SK-N-SH (cell line): ENCODE results near the gene SCAPER.

ENCODE experiments used
- CTCF ChIP-seq: fragments of 200-600 bp; sonication (generic); IDR thresholded peaks from 2 replicates; pipeline ENCODE4 v1.6.1; 2017; ENCODE audit warnings: antibody characterized with exemption, mild to moderate bottlenecking, moderate library complexity
- FOXM1 ChIP-seq: IDR thresholded peaks from 2 replicates; pipeline ENCODE4 v1.4.0; 2012; ENCODE audit warnings: low read depth, mild to moderate bottlenecking
- USF2 ChIP-seq: fragments of 150-350 bp; IDR thresholded peaks from 2 replicates; pipeline ENCODE4 v1.6.1; 2017; ENCODE audit warnings: antibody characterized with exemption, low read length, low read depth, borderline replicate concordance

- no peak for TF ChIP-seq CTCF
- no peak for TF ChIP-seq USF2
- TF ChIP-seq FOXM1, result no peak
Measured at GRCh38 chr15:76340803-76341365, 564.3 kb downstream of the SCAPER start.
